HepG2 (cell line): Measurements from ENCODE around the gene SLC25A45. TPM values are rescaled to one million over a fixed set of nuclear protein-coding genes. Genes with fewer than 3 reads are reported as not detected.

Experiments used
- ATAC-seq: fragments of 200-7000 bp; cut with Tn5 transposase; 3 replicates; pipeline ENCODE4 v1.9.1; 2020; ENCODE audit warnings: mild to moderate bottlenecking, moderate library complexity
- BruUV-seq: library from RNA; stranded (reverse); fragments of 400-500 nt; replicated peaks from 2 replicates; lab custom pipeline; 2021; lab: Mats Ljungman, UMichigan
- CTCF ChIA-PET: fragments of 300-600 bp; formaldehyde crosslinking; extraction: SDS; loops from one replicate; lab custom pipeline; 2021; ENCODE audit warnings: low total read pairs, inconsistent platforms, low intra/inter-chr PET ratio; lab: Yijun Ruan, JAX
- POLR2A ChIA-PET: fragments of 350-600 bp; sonication (Branson Sonifier 250); formaldehyde crosslinking; loops from one replicate; lab custom pipeline; 2020; ENCODE audit warnings: antibody characterized with exemption, inconsistent platforms; lab: Yijun Ruan, JAX
- DNase-seq: peaks from one replicate; pipeline ENCODE4 v3.0.0-alpha.2; 2015; ENCODE audit warnings: low spot score
- FAIRE-seq: peaks from 3 replicates; lab custom pipeline; 2011; peaks lifted over from hg19 to GRCh38; lab: Jason Lieb, UNC
- H2AFZ ChIP-seq: one replicate; pipeline ENCODE4 v1.6.1; 2011; ENCODE audit warnings: low read length, inconsistent platforms
- H3K27ac ChIP-seq: fragments of 300-600 bp; 3 replicates; pipeline ENCODE4 v1.8.0; 2011; ENCODE audit warnings: mixed run types, mild to moderate bottlenecking, mixed read lengths, low read length, inconsistent platforms; ENCODE audit not compliant: insufficient read depth; ENCODE audit errors: extremely low read length
- H3K27me3 ChIP-seq, 2 experiments: fragments of 200-600 bp in 1 of 2; 2 replicates in 1 of 2; 3 replicates in 1 of 2; pipeline versions ENCODE4 v1.6.0 to v1.8.0; 2011; ENCODE audit warnings: low read length in 2 of 2, mild to moderate bottlenecking in 2 of 2, moderate library complexity in 2 of 2, inconsistent platforms in 1 of 2; ENCODE audit not compliant: insufficient read depth in 2 of 2, control insufficient read depth in 1 of 2
- H3K36me3 ChIP-seq, 2 experiments: fragments of 200-600 bp in 1 of 2; replicated peaks in 1 of 2; 2 replicates in 1 of 2; 3 replicates in 1 of 2; pipeline versions ENCODE4 v1.5.1 to v1.8.0; 2011; ENCODE audit warnings: low read length in 2 of 2, inconsistent platforms in 1 of 2; ENCODE audit not compliant: insufficient read depth in 2 of 2, control insufficient read depth in 1 of 2
- H3K4me1 ChIP-seq: 2 replicates; pipeline ENCODE4 v1.5.1; 2012; ENCODE audit warnings: low read length, inconsistent platforms; ENCODE audit not compliant: insufficient read depth
- H3K4me2 ChIP-seq: 2 replicates; pipeline ENCODE4 v1.6.0; 2011; ENCODE audit warnings: low read depth, low read length, inconsistent platforms
- H3K4me3 ChIP-seq, 3 experiments: fragments of 200-600 bp in 1 of 3; sonication (generic), shearing (Covaris generic) in 1 of 3; replicated peaks in 1 of 3; 2 replicates each; pipeline ENCODE4 v1.5.1; 2011 to 2016; ENCODE audit warnings: low read length in 3 of 3, inconsistent platforms in 2 of 3, low read depth in 2 of 3, mild to moderate bottlenecking in 2 of 3, control low read depth in 1 of 3, mixed read lengths in 1 of 3; ENCODE audit not compliant: insufficient read depth in 1 of 3
- H3K79me2 ChIP-seq: one replicate; pipeline ENCODE4 v1.6.1; 2011; ENCODE audit warnings: low read length, inconsistent platforms; ENCODE audit not compliant: insufficient read depth
- H3K9ac ChIP-seq: 2 replicates; pipeline ENCODE4 v1.6.0; 2011; ENCODE audit warnings: mild to moderate bottlenecking, low read depth, low read length, inconsistent platforms; ENCODE audit not compliant: insufficient read depth
- H3K9me3 ChIP-seq: 2 replicates; pipeline ENCODE4 v1.5.1; 2012; ENCODE audit warnings: mild to moderate bottlenecking, low read length
- H4K20me1 ChIP-seq: 2 replicates; pipeline ENCODE4 v1.6.0; 2011; ENCODE audit warnings: inconsistent platforms, mild to moderate bottlenecking, low read length, moderate library complexity; ENCODE audit not compliant: insufficient read depth
- CTCF ChIP-seq: sonication (generic); formaldehyde crosslinking; IDR thresholded peaks from 2 replicates; pipeline ENCODE4 v1.5.0; 2020; ENCODE audit warnings: mild to moderate bottlenecking, missing genetic modification reagents, moderate library complexity
- HNRNPL ChIP-seq: fragments of 200-400 bp; formaldehyde crosslinking; IDR thresholded peaks from 2 replicates; pipeline ENCODE4 v1.6.1; 2017; ENCODE audit warnings: mild to moderate bottlenecking, low read depth, low read length
- TAF1 ChIP-seq: sonication (generic); formaldehyde crosslinking; IDR thresholded peaks from 2 replicates; pipeline ENCODE4 v1.4.0; 2020; ENCODE audit warnings: missing genetic modification reagents
- XRCC5 ChIP-seq: fragments of 200-400 bp; formaldehyde crosslinking; optimal IDR thresholded peaks from 2 replicates; pipeline ENCODE3; 2017; ENCODE audit warnings: mild to moderate bottlenecking, low read length
- WGBS: methylation state at CpG from one replicate; pipeline ENCODE4 v1.1.6; 2017; ENCODE audit warnings: low lambda C conversion rate; 5-methylcytosine and 5-hydroxymethylcytosine counted together
- in situ Hi-C: cut with HindIII; loops from 2 replicates; pipeline ENCODE4 v1.10.0; 2017; ENCODE audit warnings: low pct_unique_long_range_greater_than_20kb; ENCODE audit not compliant: extremely low pct_ligation_motif_present
- intact Hi-C: fragments of 100-400 bp; cut with micrococcal nuclease; formaldehyde crosslinking; loops from one replicate; pipeline ENCODE4 v1.10.0; 2022; ENCODE audit not compliant: unreplicated experiment
- polyA plus RNA-seq, 8 experiments: library from polyadenylated mRNA; depleted of rRNA in 3 of 8; stranded (reverse) in 7 of 8; unstranded in 1 of 8; fragments of >200 nt; fragmentation: Illumina TruSeq in 4 of 8; extraction: Trizol in 4 of 8; gene quantifications; 2 replicates each; pipeline versions ENCODE4 v1.2.1 to v1.2.3, GENCODE V29; 2011 to 2016; ENCODE audit warnings: low read depth in 4 of 8, missing spikeins in 1 of 8, mixed read lengths in 1 of 8; ENCODE audit not compliant: insufficient read depth in 1 of 8
- total RNA-seq, 5 experiments: library from RNA; depleted of rRNA; stranded (reverse); fragments of >200 nt; fragmentation: Illumina TruSeq; extraction: Trizol; gene quantifications; 2 replicates each; pipeline ENCODE4 v1.2.3, GENCODE V29; 2016; ENCODE audit warnings: low read depth in 1 of 5

Gene SLC25A45
- total and polyA plus RNA-seq, 2 of the 13 experiments (the other 11 are each of a cell fraction or from before 2014, with no cell fraction given), result 1.2 to 3.4 TPM

- no peak for TF ChIP-seq CTCF (CRISPR knock-in tag)
- TF ChIP-seq, all 625 proteins: peak for 0
Measured at GRCh38 chr11:65379698-65380459, 2.6 kb downstream of the SLC25A45 start (continued).

- BruUV-seq, result no TSS peak
- H3K4me1 ChIP-seq, result peaks cover 85% of the 10 kb centered on the region
- no peaks in the 10 kb centered on the region for H4K20me1 ChIP-seq
- ChIA-PET CTCF (no interaction called here), POLR2A (interaction anchor here (0.7 to 16.8 kb wide), 8 partner anchors 8 to 128 kb away, joined by 3 to 433 read pairs (median 6); partner anchors contain the start of gene NEAT1)
- H3K4me3 ChIP-seq, result peak overlapping the region in 1 of 3 experiments; percentile 6; a peak in 1 of 6 replicates
- WGBS, result 88% methylated on average over 8 of the region's 14 CpGs
- DNase-seq (no peak), FAIRE-seq (no peak), ATAC-seq (no peak)
- in situ Hi-C loops (no loop called here), intact Hi-C loops (no loop called here)
- no peaks in the 10 kb centered on the region for H3K36me3 ChIP-seq
- H3K27me3 ChIP-seq, result peaks cover 0 to 2% of the 10 kb centered on the region in 2 experiments; a peak in 3 of 5 replicates
- no peak for TF ChIP-seq TAF1 (CRISPR knock-in tag)
- peak; percentile 1 for TF ChIP-seq XRCC5
- TF ChIP-seq HNRNPL, result peak; percentile 65; the same call in 1 of the 2 replicates
- no peak overlapping the region for H2AFZ ChIP-seq
- H3K4me2 ChIP-seq, result peak overlapping the region; percentile 64
- no peak overlapping the region for H3K27ac ChIP-seq
- H3K9ac ChIP-seq, result 0 out of 2 replicates have a peak overlapping the region, but pooled peaks have one; percentile 8
- no peaks in the 10 kb centered on the region for H3K79me2 ChIP-seq
- H3K9me3 ChIP-seq, result no peaks in the 10 kb centered on the region
Measured at GRCh38 chr11:65378928-65379638, 3.4 kb downstream of the SLC25A45 start.
